ENCODE data around the gene TNS1. TPM values are rescaled to one million over a fixed set of nuclear protein-coding genes. Genes with fewer than 3 reads are reported as not detected.

The TNS1 gene
- total RNA-seq, 1 donor from 2014 or later = 0.13 TPM

DNA sequence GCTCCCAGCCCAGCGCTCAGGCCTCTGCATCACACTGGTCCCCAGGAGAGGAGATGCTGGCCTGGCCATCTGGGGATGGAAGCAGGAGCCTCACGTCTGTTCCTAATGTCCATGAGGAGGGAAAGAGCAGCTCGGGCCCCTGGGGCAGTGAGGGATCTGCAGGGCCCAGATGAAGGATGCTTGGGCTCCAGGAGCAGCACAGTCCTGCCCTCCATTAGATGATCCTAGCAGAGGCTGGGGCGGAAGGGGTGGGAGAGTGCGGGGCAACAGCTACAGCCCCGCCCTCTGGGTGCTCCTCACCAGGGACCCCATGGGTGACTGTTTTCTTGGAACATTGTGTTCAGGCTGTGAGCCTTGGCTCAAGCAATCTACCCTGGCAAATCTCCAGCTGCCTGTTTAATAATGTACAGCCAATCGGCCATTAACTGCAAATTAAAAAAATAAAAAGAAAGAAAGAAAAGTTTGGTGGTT is 49.7 kb downstream of the TNS1 start:
- Mint-ChIP-seq H3K4me1 (no peaks in the 10 kb centered on the region), H3K27ac (no peak overlapping the region), H3K36me3 (ENCODE audit: low read depth) (no peaks in the 10 kb centered on the region), H3K9me3 (no peaks in the 10 kb centered on the region), H3K27me3 (peaks cover 5% of the 10 kb centered on the region), H3K4me3 (no peak overlapping the region)
- intact Hi-C loops (cut with micrococcal nuclease) = no loop called here
- ChIA-PET CTCF (no interaction called here), POLR2A (no interaction called here)
- DNase-seq = no peak
- no peak for ATAC-seq (ENCODE audit: low read depth)
- TF ChIP-seq, protein P1, sequence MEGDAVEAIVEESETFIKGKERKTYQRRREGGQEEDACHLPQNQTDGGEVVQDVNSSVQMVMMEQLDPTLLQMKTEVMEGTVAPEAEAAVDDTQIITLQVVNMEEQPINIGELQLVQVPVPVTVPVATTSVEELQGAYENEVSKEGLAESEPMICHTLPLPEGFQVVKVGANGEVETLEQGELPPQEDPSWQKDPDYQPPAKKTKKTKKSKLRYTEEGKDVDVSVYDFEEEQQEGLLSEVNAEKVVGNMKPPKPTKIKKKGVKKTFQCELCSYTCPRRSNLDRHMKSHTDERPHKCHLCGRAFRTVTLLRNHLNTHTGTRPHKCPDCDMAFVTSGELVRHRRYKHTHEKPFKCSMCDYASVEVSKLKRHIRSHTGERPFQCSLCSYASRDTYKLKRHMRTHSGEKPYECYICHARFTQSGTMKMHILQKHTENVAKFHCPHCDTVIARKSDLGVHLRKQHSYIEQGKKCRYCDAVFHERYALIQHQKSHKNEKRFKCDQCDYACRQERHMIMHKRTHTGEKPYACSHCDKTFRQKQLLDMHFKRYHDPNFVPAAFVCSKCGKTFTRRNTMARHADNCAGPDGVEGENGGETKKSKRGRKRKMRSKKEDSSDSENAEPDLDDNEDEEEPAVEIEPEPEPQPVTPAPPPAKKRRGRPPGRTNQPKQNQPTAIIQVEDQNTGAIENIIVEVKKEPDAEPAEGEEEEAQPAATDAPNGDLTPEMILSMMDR (IDR thresholded peaks at IDR 0.05) = no peak

DNA sequence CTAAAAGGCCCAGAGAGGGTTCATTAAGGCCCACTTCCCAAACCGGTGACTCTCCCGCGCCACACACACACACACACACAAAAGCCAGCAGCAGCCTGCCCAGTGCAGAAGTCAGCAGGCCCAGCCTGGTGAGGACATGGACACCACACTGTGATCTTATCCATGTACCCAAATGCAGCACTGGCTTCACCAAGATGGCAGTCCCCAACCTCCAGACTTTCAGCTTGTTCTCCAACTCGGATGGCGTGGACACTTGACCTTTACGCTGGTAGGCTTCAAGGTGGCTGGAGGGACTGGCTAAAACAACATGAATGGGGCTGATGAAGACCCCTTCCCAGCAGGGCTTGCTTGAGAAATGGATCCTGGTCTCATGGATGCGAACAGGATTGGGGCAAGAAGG is 50.4 kb downstream of the TNS1 start:
- POLR2A ChIA-PET = no interaction called here
- ATAC-seq (ENCODE audit: low read depth) (no peak), DNase-seq (no peak)
- Mint-ChIP-seq H3K4me3 (no peak overlapping the region), H3K9me3 (no peaks in the 10 kb centered on the region), H3K27ac (no peak overlapping the region), H3K27me3 (peaks cover 5% of the 10 kb centered on the region), H3K36me3 (ENCODE audit: low read depth) (no peaks in the 10 kb centered on the region), H3K4me1 (no peaks in the 10 kb centered on the region)
- CTCF ChIA-PET = no interaction called here
- intact Hi-C loops (cut with micrococcal nuclease) = no loop called here
- TF ChIP-seq, protein P1 (IDR thresholded peaks at IDR 0.05) = no peak

DNA sequence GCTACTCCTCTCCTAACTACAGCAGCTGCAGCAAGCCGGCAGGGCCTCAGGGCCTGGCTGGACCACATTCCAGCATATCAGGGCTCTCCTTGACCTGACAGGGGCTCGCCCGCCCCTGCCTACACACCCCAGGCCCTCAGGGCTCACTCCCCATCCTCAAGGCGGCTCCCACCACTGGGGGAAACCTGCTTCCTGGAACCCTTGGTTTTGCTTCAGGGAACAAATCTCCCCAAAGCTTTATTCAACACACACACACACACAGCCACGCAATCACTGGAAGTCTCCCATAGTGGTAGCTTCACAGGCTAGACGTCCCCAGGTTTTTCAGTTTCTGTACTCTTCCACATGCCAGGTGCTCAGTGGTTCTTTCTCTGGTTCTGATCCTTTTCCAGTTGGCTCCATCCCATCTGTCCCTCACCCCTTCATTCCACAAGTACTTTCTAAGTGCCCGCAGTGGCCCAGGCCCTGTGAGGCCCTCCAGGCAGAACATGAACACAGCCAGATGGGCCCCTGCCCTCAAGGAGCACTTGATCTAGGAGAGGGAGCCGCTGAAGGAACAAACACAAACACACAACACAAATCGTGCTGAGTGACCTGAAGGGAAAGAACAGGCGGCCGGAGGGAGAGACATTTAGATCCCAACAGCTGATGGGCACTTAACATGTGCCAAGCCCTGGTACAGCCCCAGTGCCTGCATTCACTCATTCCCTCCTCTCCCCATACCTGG is 51.1 kb downstream of the TNS1 start:
- H3K36me3 Mint-ChIP-seq (ENCODE audit: low read depth) = no peaks in the 10 kb centered on the region
- no peak for DNase-seq
- intact Hi-C loops (cut with micrococcal nuclease) = no loop called here
- ChIA-PET CTCF (no interaction called here), POLR2A (no interaction called here)
- ATAC-seq (ENCODE audit: low read depth) = no peak
- H3K4me3 Mint-ChIP-seq = no peak overlapping the region
- no peak overlapping the region for H3K27ac Mint-ChIP-seq
- no peaks in the 10 kb centered on the region for H3K9me3 Mint-ChIP-seq
- peaks cover 5% of the 10 kb centered on the region for H3K27me3 Mint-ChIP-seq
- H3K4me1 Mint-ChIP-seq = no peaks in the 10 kb centered on the region
- TF ChIP-seq, protein P1 (IDR thresholded peaks at IDR 0.05) = no peak

DNA sequence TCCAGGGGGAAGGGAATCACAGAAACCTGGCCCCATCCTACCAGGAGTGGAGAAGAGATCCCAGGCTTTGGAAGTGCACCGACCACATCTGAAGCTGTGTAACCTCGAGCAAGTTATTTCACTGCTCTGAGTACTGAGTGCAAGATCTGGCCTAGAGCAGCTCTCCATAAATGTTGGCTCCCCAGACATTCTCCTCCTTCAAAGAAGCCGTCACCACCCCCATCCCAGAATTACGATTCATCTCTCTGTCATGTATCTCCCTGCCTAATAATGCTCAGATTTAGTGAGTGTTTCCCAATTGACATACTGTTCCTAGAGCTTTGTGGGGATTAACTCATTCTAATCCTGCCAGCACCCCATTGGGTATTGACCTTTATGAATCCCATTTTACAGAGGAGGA is 51.7 kb downstream of the TNS1 start:
- H3K4me3 Mint-ChIP-seq = no peak overlapping the region
- ChIA-PET POLR2A (no interaction called here), CTCF (no interaction called here)
- TF ChIP-seq, protein P1 (IDR thresholded peaks at IDR 0.05) = no peak
- peaks cover 4% of the 10 kb centered on the region for H3K27me3 Mint-ChIP-seq
- intact Hi-C loops (cut with micrococcal nuclease) = no loop called here
- H3K9me3 Mint-ChIP-seq = no peaks in the 10 kb centered on the region
- H3K36me3 Mint-ChIP-seq (ENCODE audit: low read depth) = no peaks in the 10 kb centered on the region
- no peak overlapping the region for H3K27ac Mint-ChIP-seq
- DNase-seq = no peak
- ATAC-seq (ENCODE audit: low read depth) = no peak
- no peaks in the 10 kb centered on the region for H3K4me1 Mint-ChIP-seq

DNA sequence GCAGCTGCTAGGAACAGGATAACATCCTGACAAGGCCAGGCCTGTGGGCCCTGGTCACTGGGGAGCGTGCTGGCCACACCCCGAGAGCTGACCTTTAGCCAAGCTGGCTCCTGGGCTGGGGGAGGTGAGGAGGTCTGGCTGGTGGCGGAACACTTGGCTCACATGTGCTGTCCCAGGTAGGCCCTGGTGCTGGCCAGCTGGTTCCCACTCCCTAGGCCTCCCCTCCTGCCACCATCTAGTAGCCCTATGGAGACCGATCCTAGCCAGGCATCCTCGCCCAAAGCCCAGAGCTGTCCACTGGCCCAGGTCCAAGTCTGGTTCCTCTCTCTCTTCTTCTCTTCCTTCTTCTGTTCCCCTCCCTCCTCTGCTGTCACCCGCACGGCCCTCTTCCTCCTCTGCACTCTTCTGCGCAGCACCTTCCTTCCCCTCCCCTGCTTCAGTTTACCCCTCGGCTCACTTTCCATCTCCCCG is 52.4 kb downstream of the TNS1 start:
- TF ChIP-seq, protein P1 (IDR thresholded peaks at IDR 0.05) = no peak
- no peaks in the 10 kb centered on the region for H3K36me3 Mint-ChIP-seq (ENCODE audit: low read depth)
- POLR2A ChIA-PET = no interaction called here
- no peak for DNase-seq
- CTCF ChIA-PET = no interaction called here
- H3K27me3 Mint-ChIP-seq = peaks cover 5% of the 10 kb centered on the region
- intact Hi-C loops (cut with micrococcal nuclease) = no loop called here
- no peaks in the 10 kb centered on the region for H3K4me1 Mint-ChIP-seq
- ATAC-seq (ENCODE audit: low read depth) = no peak
- H3K9me3 Mint-ChIP-seq = no peaks in the 10 kb centered on the region
- H3K27ac Mint-ChIP-seq = no peak overlapping the region
- no peak overlapping the region for H3K4me3 Mint-ChIP-seq

Data from activated B cell treated with CpG ODN at 0.5 μM for 24 hours (primary cell).